ENCODE results near the gene CKM.
A peak's percentile ranks its signal among the peaks of the same experiment; 100 is the strongest.

CKM gene

GRCh38 chr19:45322744-45323281, at the start of gene CKM:
Gene CKM (minus strand): TSS chr19:45322875. CDS start chr19:45319713, 3,162 bp downstream.
- DNase-seq: no peak

- peak; percentile 100 for DNase-seq
Measured at GRCh38 chr19:45370410-45371204, 47.9 kb upstream of the CKM start, which contains the start of gene ERCC2. Gene ERCC2 (minus strand): TSS chr19:45370573. CDS start chr19:45370540, 33 bp downstream.

GRCh38 chr19:45368737-45369340, 46.2 kb upstream of the CKM start:
- no peak for DNase-seq

- no peak for DNase-seq
Measured at GRCh38 chr19:45368127-45368526, 45.5 kb upstream of the CKM start.

GRCh38 chr19:45364696-45365095, 42.0 kb upstream of the CKM start:
- DNase-seq: no peak

- no peak for DNase-seq
Measured at GRCh38 chr19:45363861-45364459, 41.3 kb upstream of the CKM start.

- no peak for DNase-seq
Measured at GRCh38 chr19:45362291-45362690, 39.6 kb upstream of the CKM start.

- DNase-seq: no peak
Measured at GRCh38 chr19:45361608-45362007, 38.9 kb upstream of the CKM start.

- no peak for DNase-seq
Measured at GRCh38 chr19:45358213-45358792, 35.6 kb upstream of the CKM start.

GRCh38 chr19:45357445-45357783, 34.7 kb upstream of the CKM start:
- DNase-seq: no peak

- no peak for DNase-seq
Measured at GRCh38 chr19:45356760-45357444, 34.2 kb upstream of the CKM start.

GRCh38 chr19:45355910-45356309, 33.2 kb upstream of the CKM start:
- DNase-seq: no peak

- no peak for DNase-seq
Measured at GRCh38 chr19:45355402-45355801, 32.7 kb upstream of the CKM start.

GRCh38 chr19:45354241-45354842, 31.7 kb upstream of the CKM start:
- no peak for DNase-seq

- no peak for DNase-seq
Measured at GRCh38 chr19:45352914-45353796, 30.5 kb upstream of the CKM start.

- DNase-seq: no peak
Measured at GRCh38 chr19:45352471-45352870, 29.8 kb upstream of the CKM start.

- DNase-seq: no peak
Measured at GRCh38 chr19:45352062-45352461, 29.4 kb upstream of the CKM start.

GRCh38 chr19:45351401-45351952, 28.8 kb upstream of the CKM start:
- no peak for DNase-seq

- DNase-seq: no peak
Measured at GRCh38 chr19:45350477-45351058, 27.9 kb upstream of the CKM start.

GRCh38 chr19:45349430-45349941, 26.8 kb upstream of the CKM start:
- DNase-seq: no peak

GRCh38 chr19:45349126-45349415, 26.4 kb upstream of the CKM start:
- no peak for DNase-seq
